T-helper 17 cell (primary cell): Measurements from ENCODE around the gene ABLIM2. TPM values are rescaled to one million over a fixed set of nuclear protein-coding genes. Genes with fewer than 3 reads are reported as not detected.
A peak's percentile ranks its signal among the peaks of the same experiment; 100 is the strongest.

ENCODE experiments used
- ATAC-seq: fragments of 150-1000 bp; cut with Tn5 transposase; 2 replicates; pipeline ENCODE4 v1.10.0; 2021; ENCODE audit warnings: mild to moderate bottlenecking, moderate library complexity
- DNase-seq, 3 donors: peaks; one replicate each; pipeline versions ENCODE4 v3.0.0 to v3.0.0-alpha.2; 2020 to 2021
- H3K9me3 ChIP-seq: one replicate; pipeline ENCODE4 v1.7.0; 2013; ENCODE audit warnings: low read length, mild to moderate bottlenecking; ENCODE audit not compliant: control insufficient read depth, poor library complexity, severe bottlenecking
- H3K27ac Mint-ChIP-seq: one replicate; pipeline ENCODE4 v1.8.0; 2022; ENCODE audit warnings: mild to moderate bottlenecking, moderate library complexity, mixed read lengths
- H3K27me3 Mint-ChIP-seq: one replicate; pipeline ENCODE4 v1.8.0; 2022; ENCODE audit warnings: mixed read lengths
- H3K36me3 Mint-ChIP-seq: one replicate; pipeline ENCODE4 v1.8.0; 2022; ENCODE audit warnings: low read depth, mixed read lengths
- H3K4me1 Mint-ChIP-seq: one replicate; pipeline ENCODE4 v1.8.0; 2022; ENCODE audit warnings: mild to moderate bottlenecking, mixed read lengths
- H3K4me3 Mint-ChIP-seq: one replicate; pipeline ENCODE4 v1.8.0; 2022; ENCODE audit warnings: mild to moderate bottlenecking, moderate library complexity, mixed read lengths
- total RNA-seq, 4 donors: library from RNA in 2 of 4; stranded (reverse) in 2 of 4; gene quantifications; one replicate each; pipeline ENCODE4 v1.2.3 and lab custom pipeline; 2022 to 2026

ABLIM2 gene
- total RNA-seq, 2 donors from 2014 or later: 4.1 to 4.3 TPM

DNA sequence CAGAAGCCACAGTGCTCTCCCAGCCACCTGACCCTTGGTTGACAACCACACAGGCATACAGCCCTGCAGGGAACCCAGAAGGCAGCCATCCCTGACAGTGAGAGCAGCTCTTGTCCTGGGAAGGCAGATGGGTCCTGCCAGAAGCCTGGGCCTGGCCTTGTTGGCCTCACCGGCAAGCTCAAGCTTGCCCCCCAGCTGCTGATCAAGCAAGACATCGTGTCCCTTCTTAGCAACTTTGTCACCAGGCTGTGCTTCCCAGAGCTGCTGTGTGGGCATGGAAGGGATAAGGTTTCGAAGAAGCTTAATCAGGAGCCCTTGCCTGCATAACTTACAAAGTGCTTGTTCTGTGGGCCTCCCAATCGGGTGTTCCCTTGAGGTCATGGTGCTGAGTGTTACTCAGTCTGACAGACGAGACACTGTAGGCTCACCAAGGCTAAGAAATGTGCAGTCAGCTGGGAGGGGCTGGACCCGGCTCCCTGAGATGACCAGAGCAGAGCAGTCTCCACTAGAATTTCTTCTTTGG lies 6.8 kb upstream of the ABLIM2 start:
- no peaks in the 10 kb centered on the region for H3K27me3 Mint-ChIP-seq

DNA sequence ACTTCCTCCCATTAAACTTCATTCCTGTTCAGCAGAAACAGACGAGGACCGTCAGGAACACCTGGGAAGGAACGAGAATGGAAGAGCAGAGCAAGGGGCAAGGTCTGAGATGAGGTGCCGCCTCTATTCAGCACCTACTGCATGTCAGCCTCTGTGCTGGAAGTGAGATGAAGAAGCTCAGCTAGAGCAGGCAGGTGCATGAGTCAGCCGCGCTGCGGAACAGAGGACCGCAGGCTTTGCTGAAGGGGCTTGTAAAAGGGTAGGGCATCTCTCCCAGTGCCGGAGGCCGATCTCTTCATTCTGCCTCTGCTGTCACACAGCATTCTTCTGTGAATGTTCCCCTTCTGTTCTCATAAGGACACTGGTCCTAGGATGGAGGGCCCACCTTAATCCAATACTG lies 6.1 kb upstream of the ABLIM2 start:
- H3K27me3 Mint-ChIP-seq: no peaks in the 10 kb centered on the region
- no peak overlapping the region for H3K27ac Mint-ChIP-seq
- no peak for DNase-seq
- H3K4me3 Mint-ChIP-seq: no peak overlapping the region
- no peaks in the 10 kb centered on the region for H3K36me3 Mint-ChIP-seq
- no peak for ATAC-seq
- H3K9me3 ChIP-seq: peaks cover 11% of the 10 kb centered on the region
- H3K4me1 Mint-ChIP-seq: peaks cover 5% of the 10 kb centered on the region

More for the DNA sequence above, 6.8 kb upstream of the ABLIM2 start:
- Mint-ChIP-seq H3K27ac (no peak overlapping the region), H3K4me1 (no peaks in the 10 kb centered on the region), H3K36me3 (no peaks in the 10 kb centered on the region), H3K4me3 (no peak overlapping the region)
- DNase-seq: no peak
- no peak for ATAC-seq
- peaks cover 11% of the 10 kb centered on the region for H3K9me3 ChIP-seq

DNA sequence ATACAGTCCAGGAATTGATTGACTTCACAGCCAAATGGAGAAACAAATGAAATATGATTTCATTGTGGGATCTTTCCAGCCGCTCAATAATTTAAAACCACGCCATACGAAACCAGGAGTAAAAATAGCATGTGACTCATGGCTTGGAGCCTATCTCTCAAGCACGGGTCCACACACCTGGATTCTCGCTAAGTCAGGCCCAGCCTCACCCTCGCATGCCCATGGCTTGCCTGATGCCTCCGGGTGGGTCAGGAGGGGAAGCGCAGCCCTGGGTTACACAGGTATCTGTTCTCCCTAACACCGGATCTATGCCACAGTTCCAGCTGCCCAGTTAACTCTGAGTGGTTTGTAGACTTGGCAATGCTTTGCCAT lies 5.6 kb upstream of the ABLIM2 start:
- Mint-ChIP-seq H3K4me1 (peaks cover 7% of the 10 kb centered on the region), H3K27ac (no peak overlapping the region), H3K36me3 (no peaks in the 10 kb centered on the region), H3K27me3 (no peaks in the 10 kb centered on the region), H3K4me3 (no peak overlapping the region)
- DNase-seq: no peak
- peaks cover 11% of the 10 kb centered on the region for H3K9me3 ChIP-seq
- no peak for ATAC-seq

DNA sequence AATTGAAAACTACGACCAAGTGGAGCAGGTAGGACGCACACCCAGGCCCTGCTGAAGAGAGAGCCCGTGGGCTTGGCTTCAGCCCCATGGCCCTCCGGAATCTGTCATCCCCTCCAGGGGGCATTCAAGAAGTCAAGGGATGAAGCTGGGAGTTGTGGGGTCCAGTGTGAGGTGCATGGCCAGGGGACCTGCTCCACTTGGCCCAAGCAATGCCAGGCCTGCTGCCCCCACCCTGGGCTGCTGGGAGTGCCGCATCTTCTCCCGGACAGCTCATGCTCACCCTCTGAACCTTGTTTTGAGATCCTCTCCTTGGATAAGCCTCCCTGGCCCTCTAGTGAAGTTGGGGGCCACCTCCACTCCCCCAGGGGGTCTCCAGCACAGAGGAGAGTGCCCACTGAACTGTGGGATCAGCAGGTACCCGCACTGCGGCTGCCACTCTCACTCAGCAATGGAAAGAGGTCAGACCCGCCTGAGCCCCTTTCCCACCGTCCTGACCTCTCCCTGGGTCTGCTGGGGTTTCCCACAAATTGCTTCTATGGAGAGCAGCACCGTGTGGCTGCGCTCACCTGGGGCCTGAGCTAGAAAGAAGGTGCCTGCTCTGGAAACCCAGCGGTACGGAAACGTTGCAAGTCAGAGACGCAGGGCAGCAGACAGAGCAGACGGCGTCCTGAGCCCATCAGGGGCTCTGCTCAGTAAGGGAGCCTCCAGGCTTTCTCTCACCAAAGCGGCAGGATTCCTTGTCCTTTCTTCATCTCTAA lies 5.0 kb upstream of the ABLIM2 start:
- no peak overlapping the region for H3K4me3 Mint-ChIP-seq
- peaks cover 11% of the 10 kb centered on the region for H3K4me1 Mint-ChIP-seq
- H3K27ac Mint-ChIP-seq: no peak overlapping the region
- DNase-seq: no peak
- peaks cover 7% of the 10 kb centered on the region for H3K9me3 ChIP-seq
- no peaks in the 10 kb centered on the region for H3K27me3 Mint-ChIP-seq
- ATAC-seq: no peak
- peaks cover 3% of the 10 kb centered on the region for H3K36me3 Mint-ChIP-seq

DNA sequence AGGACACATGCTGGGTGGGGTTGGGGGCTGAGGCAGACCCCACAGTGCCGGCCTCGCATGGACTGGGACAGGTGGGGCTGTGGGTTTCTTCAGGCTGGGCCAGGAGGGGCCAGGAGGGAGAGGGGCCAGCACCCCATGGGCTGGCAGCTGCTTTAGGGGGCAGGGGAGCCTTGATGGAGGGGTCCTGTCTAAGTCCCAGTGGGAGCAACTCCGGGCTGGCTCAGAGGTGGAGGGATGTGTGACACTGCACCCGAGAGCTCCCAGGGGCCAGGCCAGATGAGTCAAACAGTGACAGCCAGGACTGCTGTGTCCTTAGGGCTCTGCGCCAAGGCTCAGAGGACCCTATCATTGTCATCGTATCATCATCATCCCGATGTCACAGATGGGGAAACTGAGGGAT lies 4.4 kb upstream of the ABLIM2 start:
- peaks cover 3% of the 10 kb centered on the region for H3K36me3 Mint-ChIP-seq
- no peak overlapping the region for H3K27ac Mint-ChIP-seq

DNA sequence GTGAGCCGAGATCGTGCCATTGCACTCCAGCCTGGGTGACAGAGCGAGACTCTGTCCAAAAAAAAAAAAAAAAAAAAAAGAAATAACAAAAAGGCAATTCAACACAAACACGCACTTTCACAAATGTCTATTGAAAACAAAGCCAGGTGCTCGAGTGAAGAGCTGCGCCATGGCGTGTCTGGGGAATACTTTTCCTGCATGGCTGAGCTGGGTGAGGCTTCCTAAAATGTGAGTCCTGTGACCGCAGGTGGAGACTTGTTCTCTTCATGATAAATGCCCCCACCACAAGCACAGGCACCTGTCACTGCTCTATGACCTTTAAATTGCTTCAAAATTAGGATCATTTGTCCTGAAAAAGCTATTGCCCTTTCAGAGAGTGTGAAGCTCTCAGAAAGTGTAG lies 4.0 kb upstream of the ABLIM2 start:
- H3K4me1 Mint-ChIP-seq: peaks cover 11% of the 10 kb centered on the region
- DNase-seq: no peak
- no peaks in the 10 kb centered on the region for H3K9me3 ChIP-seq
- H3K27ac Mint-ChIP-seq: no peak overlapping the region
- peaks cover 3% of the 10 kb centered on the region for H3K36me3 Mint-ChIP-seq
- peaks cover 2% of the 10 kb centered on the region for H3K27me3 Mint-ChIP-seq
- H3K4me3 Mint-ChIP-seq: no peak overlapping the region
- no peak for ATAC-seq

More for the DNA sequence above, 4.4 kb upstream of the ABLIM2 start:
- DNase-seq (no peak), ATAC-seq (no peak)
- H3K9me3 ChIP-seq: peaks cover 2% of the 10 kb centered on the region
- no peaks in the 10 kb centered on the region for H3K27me3 Mint-ChIP-seq
- peaks cover 11% of the 10 kb centered on the region for H3K4me1 Mint-ChIP-seq
- H3K4me3 Mint-ChIP-seq: no peak overlapping the region

DNA sequence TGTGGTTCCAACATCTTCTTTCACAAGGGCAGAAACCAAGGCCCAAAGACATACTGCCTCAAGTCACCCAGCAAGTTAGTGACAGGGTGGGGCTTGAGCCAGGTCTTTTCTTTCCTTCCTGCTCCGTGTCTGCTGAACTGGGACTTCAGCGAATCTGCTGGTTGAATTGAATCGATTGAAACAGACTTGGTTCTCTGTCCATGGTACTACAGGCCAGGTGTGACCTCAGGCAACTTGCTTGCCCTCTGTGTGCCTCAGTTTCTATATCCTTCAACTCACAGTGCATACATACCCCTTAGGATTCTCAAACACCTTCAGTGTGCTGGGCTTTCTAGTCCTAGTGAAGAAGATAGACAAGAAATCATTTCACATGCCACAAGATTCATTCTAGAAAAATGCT lies 2.0 kb upstream of the ABLIM2 start:
- Mint-ChIP-seq H3K4me3 (no peak overlapping the region), H3K4me1 (peaks cover 14% of the 10 kb centered on the region), H3K36me3 (peaks cover 3% of the 10 kb centered on the region), H3K27ac (peak overlapping the region; percentile 93), H3K27me3 (peaks cover 5% of the 10 kb centered on the region)
- DNase-seq (no peak), ATAC-seq (no peak)
- no peaks in the 10 kb centered on the region for H3K9me3 ChIP-seq

DNA sequence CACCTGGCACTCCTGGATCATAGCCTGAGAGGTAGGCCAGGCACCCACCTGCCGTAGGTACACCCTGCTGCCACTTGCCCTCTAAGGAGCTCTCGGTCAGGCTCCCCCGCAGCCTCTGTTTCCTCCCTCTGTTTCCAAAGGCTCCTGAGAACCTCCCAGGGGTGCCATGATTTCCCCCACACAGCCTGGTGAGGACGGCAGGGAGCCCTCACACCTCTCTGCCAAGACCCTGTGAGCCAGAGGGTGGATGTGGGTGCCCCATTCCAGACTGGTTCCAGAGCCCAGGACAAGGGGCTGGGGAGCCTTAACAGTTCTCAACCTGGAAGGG lies 1.6 kb upstream of the ABLIM2 start:
- peaks cover 14% of the 10 kb centered on the region for H3K4me1 Mint-ChIP-seq
- H3K36me3 Mint-ChIP-seq: peaks cover 3% of the 10 kb centered on the region
- peaks cover 5% of the 10 kb centered on the region for H3K27me3 Mint-ChIP-seq
- H3K27ac Mint-ChIP-seq: peak overlapping the region; percentile 93
- no peaks in the 10 kb centered on the region for H3K9me3 ChIP-seq
- ATAC-seq (no peak), DNase-seq (no peak)
- peak overlapping the region; percentile 100 for H3K4me3 Mint-ChIP-seq

DNA sequence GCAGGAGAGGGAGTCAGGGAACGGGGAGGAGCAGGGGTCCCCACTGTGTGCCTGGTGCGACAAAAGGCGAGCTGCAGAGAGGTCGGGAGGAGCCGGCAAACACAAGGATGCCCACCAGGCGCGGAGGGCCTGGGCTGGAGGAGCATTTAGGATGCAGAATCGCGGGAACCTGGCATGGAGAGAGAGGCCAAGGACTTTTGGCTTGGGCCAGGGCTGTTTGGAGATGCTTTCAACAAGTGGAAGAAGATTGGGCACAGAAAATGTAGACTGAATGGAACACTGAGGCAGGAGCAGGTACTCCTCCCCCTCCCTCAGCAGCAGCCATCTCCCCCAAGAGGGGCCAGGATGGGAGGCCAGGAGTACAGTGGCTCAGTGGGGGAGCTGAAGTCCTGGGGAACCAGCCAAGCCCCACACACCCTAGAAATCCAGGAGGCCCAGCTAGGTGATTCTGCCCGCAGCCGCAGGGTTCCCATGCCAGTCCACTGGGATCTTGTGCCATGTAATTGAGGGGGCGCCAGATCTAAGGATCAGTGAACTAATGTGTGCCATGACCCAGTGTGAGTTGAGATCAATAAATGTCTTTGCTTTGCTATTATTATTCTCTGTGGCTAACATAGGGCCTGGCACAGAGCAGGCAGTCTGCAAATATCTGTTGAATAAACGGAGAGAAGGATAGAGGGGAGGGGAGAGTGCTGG lies 1.1 kb upstream of the ABLIM2 start:
- H3K9me3 ChIP-seq: no peaks in the 10 kb centered on the region
- peaks cover 3% of the 10 kb centered on the region for H3K36me3 Mint-ChIP-seq
- peak overlapping the region; percentile 93 for H3K27ac Mint-ChIP-seq
- peaks cover 14% of the 10 kb centered on the region for H3K4me1 Mint-ChIP-seq
- ATAC-seq (no peak), DNase-seq (no peak)
- peaks cover 5% of the 10 kb centered on the region for H3K27me3 Mint-ChIP-seq
- H3K4me3 Mint-ChIP-seq: peak overlapping the region; percentile 100

DNA sequence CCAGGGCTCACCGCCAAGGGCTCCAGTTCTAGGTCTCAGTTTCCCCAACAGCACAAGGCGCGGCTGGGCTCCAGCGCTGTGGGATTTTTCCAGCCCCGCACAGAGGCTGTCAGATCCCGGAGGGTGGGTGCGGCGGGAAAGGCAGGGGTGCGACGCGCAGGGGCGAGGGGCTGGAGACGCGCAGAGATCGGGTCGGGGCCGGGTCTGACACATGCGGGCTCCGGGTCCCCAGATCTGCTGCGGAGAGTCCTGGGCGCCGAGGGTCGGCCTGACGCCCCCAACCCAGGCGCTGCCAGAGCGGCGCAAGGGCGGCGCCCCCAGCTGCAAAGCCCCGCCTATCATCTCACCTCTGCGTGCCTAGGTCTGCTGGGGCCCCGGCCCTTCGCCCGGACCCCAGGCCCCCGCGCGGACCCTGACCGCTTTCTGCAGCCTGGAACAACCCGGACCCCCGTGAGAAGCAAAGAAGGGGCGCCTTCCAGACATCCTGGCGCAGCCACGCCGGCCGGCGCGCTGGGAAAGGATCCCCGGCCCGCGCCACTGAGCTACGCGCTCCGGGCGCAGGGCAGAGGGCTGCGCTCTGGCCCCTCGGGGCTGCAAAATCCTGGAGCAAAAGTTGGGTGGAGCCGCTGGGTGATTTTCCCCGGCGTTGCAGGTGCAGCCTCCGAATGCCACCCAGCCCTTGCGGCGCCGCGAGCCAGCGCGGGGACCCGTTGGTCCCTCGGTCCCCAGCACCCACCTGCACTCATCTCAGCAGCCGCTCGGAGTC lies 486 bp downstream of the ABLIM2 start:
- ATAC-seq: no peak
- peaks cover 5% of the 10 kb centered on the region for H3K27me3 Mint-ChIP-seq
- H3K36me3 Mint-ChIP-seq: peaks cover 3% of the 10 kb centered on the region
- H3K4me3 Mint-ChIP-seq: peak overlapping the region; percentile 100
- no peaks in the 10 kb centered on the region for H3K9me3 ChIP-seq
- DNase-seq: no peak
- H3K27ac Mint-ChIP-seq: peak overlapping the region; percentile 93
- peaks cover 14% of the 10 kb centered on the region for H3K4me1 Mint-ChIP-seq

DNA sequence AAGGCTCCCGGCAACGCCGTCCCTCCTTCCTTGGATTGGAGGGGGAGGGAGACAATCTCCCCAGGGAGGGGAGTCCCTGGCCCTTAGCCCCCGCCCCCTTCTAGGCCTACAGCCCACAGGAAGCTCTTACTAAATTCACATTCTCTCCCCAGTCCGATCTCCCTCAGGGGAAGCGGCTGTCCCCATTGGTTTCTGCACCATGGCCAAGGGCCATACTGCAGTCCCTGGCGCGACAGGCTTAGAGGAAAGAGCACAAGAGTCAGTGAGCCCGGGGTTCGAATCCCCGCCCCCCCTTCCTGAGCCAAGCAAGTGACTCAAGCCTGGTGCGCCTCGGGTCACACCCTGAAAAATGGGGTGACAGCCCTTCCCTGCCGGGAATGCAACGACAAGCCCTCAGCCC lies 1.1 kb downstream of the ABLIM2 start:
- H3K27ac Mint-ChIP-seq: no peak overlapping the region
- DNase-seq: no peak

DNA sequence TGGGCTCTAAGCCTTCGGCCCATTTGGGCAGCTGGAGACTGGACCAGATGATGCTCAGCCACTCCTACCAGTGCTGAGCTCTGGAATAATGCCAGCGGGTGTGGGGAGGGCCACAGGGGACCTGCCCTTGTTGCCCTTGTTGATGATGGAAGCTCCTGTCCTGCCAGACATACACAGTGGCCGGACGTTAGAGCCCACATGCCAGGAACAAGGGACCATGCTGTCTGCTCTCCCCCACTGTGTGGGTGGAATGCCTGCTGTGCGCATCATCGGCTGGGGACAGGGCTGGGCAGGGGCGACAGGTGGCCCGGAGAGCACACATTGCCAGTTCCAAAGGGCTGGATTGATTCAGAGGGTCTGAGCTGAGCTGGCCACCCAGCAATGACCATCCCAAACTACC lies 2.0 kb downstream of the ABLIM2 start:
- Mint-ChIP-seq H3K4me1 (peaks cover 14% of the 10 kb centered on the region), H3K27me3 (peaks cover 5% of the 10 kb centered on the region), H3K36me3 (peaks cover 3% of the 10 kb centered on the region), H3K27ac (no peak overlapping the region), H3K4me3 (no peak overlapping the region)
- ATAC-seq (no peak), DNase-seq (no peak)
- H3K9me3 ChIP-seq: no peaks in the 10 kb centered on the region

More for the DNA sequence above, 1.1 kb downstream of the ABLIM2 start:
- H3K9me3 ChIP-seq: no peaks in the 10 kb centered on the region
- Mint-ChIP-seq H3K4me3 (peak overlapping the region; percentile 68), H3K27me3 (peaks cover 5% of the 10 kb centered on the region), H3K4me1 (peaks cover 14% of the 10 kb centered on the region), H3K36me3 (peaks cover 3% of the 10 kb centered on the region)
- ATAC-seq: no peak

DNA sequence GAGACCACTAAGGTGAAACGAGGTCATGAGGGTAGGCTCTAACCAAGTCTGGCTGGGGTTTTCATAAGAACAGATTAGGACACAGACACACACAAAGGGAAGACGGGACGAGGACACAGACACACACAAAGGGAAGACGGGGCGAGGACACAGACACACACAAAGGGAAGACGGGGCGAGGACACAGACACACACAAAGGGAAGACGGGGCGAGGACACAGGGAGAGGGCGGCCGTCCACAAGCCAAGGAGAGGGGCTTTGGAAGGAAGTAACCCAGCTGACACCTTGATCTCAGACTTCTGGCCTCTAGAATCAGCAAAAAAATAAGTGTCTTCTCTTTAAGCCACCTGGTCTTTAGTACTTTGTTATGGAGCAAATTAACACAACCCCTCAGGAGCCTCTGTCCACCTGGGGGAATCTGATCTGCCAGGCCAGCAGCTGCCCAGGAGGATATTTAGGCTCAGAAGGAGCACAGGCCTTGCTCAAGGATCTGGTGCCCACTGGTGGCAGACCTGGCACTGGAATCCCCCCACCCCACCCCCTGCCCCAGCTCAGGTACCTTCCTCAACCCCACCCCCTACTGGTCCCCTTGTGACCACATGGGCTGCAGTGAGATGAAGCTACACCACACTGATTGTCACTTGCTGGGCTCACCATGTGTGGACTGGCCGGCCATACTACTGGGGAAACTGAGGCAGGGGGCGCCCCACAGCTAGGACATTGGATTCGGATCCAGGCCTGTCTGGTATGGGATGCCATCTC lies 2.8 kb downstream of the ABLIM2 start:
- H3K4me3 Mint-ChIP-seq: no peak overlapping the region
- ATAC-seq (no peak), DNase-seq (no peak)
- H3K27me3 Mint-ChIP-seq: peaks cover 5% of the 10 kb centered on the region
- no peaks in the 10 kb centered on the region for H3K9me3 ChIP-seq
- H3K27ac Mint-ChIP-seq: no peak overlapping the region
- H3K4me1 Mint-ChIP-seq: peaks cover 14% of the 10 kb centered on the region
- peaks cover 3% of the 10 kb centered on the region for H3K36me3 Mint-ChIP-seq
